ENCODE measurements around the gene PPP1R13B.

The PPP1R13B gene, protein sequence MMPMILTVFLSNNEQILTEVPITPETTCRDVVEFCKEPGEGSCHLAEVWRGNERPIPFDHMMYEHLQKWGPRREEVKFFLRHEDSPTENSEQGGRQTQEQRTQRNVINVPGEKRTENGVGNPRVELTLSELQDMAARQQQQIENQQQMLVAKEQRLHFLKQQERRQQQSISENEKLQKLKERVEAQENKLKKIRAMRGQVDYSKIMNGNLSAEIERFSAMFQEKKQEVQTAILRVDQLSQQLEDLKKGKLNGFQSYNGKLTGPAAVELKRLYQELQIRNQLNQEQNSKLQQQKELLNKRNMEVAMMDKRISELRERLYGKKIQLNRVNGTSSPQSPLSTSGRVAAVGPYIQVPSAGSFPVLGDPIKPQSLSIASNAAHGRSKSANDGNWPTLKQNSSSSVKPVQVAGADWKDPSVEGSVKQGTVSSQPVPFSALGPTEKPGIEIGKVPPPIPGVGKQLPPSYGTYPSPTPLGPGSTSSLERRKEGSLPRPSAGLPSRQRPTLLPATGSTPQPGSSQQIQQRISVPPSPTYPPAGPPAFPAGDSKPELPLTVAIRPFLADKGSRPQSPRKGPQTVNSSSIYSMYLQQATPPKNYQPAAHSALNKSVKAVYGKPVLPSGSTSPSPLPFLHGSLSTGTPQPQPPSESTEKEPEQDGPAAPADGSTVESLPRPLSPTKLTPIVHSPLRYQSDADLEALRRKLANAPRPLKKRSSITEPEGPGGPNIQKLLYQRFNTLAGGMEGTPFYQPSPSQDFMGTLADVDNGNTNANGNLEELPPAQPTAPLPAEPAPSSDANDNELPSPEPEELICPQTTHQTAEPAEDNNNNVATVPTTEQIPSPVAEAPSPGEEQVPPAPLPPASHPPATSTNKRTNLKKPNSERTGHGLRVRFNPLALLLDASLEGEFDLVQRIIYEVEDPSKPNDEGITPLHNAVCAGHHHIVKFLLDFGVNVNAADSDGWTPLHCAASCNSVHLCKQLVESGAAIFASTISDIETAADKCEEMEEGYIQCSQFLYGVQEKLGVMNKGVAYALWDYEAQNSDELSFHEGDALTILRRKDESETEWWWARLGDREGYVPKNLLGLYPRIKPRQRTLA

GRCh38 chr14:103847451-103848174 lies at the start of gene PPP1R13B:
Gene PPP1R13B (minus strand): TSS chr14:103847575. CDS start chr14:103847307, 268 bp downstream.
- DNase-seq (ENCODE audit: low read depth), result peak; percentile 49
- TF ChIP-seq, protein P1, sequence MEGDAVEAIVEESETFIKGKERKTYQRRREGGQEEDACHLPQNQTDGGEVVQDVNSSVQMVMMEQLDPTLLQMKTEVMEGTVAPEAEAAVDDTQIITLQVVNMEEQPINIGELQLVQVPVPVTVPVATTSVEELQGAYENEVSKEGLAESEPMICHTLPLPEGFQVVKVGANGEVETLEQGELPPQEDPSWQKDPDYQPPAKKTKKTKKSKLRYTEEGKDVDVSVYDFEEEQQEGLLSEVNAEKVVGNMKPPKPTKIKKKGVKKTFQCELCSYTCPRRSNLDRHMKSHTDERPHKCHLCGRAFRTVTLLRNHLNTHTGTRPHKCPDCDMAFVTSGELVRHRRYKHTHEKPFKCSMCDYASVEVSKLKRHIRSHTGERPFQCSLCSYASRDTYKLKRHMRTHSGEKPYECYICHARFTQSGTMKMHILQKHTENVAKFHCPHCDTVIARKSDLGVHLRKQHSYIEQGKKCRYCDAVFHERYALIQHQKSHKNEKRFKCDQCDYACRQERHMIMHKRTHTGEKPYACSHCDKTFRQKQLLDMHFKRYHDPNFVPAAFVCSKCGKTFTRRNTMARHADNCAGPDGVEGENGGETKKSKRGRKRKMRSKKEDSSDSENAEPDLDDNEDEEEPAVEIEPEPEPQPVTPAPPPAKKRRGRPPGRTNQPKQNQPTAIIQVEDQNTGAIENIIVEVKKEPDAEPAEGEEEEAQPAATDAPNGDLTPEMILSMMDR (IDR thresholded peaks at IDR 0.05; ENCODE audit: low read depth, low read length, missing control alignments), result no peak
- H3K4me3 ChIP-seq (ENCODE audit: low read depth, low read length), result peak within 1 kb of the TSS; percentile 69

DNA sequence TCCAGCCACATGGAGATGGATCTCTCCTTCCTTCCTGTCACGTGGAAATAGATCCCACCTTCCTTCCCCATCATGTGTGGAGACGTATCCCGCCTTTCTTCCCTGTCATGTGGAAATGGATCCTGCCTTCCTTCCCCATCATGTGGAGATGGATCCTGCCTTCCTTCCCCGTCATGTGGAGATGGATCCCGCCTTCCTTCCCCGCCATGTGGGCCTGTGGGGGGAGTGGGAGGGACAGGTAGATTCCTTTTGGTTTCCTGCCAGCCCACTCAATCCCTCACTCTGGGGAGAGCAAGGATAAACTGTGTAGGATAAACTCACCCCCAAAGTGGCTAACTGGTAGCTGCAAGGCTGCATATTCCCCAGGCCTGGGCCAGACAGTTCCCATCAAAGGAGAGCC lies 49.2 kb upstream of the PPP1R13B start:
- no peak overlapping the region for H3K4me3 ChIP-seq (ENCODE audit: low read depth, low read length)
- TF ChIP-seq, protein P1 (IDR thresholded peaks at IDR 0.05; ENCODE audit: low read depth, low read length, missing control alignments), result no peak
- DNase-seq (ENCODE audit: low read depth), result no peak

- no peak for DNase-seq (ENCODE audit: low read depth)
- TF ChIP-seq, protein P1 (IDR thresholded peaks at IDR 0.05; ENCODE audit: low read depth, low read length, missing control alignments), result no peak
- H3K4me3 ChIP-seq (ENCODE audit: low read depth, low read length), result no peak overlapping the region
These were observed 47.3 kb upstream of the PPP1R13B start for GRCh38 chr14:103894723-103895059.

DNA sequence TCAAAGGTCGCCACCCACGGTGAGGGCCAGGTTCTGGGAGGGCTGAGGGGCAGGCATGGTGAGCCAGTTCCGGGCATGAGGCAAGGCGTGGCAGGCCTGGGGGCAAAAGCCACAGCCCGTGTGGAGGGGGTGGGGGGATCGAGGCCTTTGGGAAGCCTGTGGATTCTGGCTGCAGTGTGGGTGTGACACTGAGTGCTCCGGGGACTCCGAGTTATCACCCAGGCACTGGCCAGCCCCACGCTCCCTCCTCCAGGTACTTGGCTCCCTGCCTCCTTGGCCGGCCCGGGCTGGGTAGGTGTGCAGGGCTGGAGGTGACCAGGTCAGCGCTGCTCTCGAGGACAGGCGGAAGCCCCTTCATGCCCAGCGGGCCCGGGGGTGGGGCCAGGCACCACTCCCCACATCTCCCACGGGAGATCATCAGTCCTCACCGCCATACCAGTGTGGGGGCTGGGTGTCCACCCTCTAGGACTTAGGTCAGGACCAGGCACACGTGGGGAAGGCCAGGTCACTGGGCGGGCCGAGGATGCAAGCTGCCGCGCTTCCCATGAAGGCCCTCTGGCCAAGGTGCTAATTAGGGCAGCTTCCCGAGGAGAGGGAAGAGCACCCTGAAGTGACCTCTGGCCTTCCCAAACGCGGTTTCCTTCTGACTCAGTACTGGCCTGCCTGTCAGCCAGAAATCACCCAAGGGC lies 46.8 kb upstream of the PPP1R13B start:
- DNase-seq (ENCODE audit: low read depth), result no peak
- no peak overlapping the region for H3K4me3 ChIP-seq (ENCODE audit: low read depth, low read length)
- TF ChIP-seq, protein P1 (IDR thresholded peaks at IDR 0.05; ENCODE audit: low read depth, low read length, missing control alignments), result no peak

DNA sequence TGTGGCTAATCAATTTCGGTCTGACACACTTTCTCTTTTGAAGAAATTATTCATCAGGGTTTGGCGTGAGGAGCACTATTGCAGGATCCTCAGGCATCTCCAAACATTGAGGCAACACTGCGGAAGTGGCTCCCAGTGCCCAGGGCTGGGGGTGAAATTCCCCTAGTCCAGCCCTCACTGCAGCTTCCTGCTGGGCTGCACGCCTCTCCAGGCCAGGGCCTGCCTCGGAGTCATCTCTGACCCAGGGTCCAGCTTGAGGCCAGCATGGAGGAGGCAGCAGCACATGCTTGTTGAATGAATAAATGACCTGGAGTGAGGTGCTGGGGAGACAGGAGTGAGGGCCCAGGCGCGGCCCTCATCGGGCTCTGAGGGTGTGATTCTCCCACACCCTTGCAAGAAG lies 44.9 kb upstream of the PPP1R13B start:
- no peak for DNase-seq (ENCODE audit: low read depth)
- H3K4me3 ChIP-seq (ENCODE audit: low read depth, low read length), result no peak overlapping the region
- TF ChIP-seq, protein P1 (IDR thresholded peaks at IDR 0.05; ENCODE audit: low read depth, low read length, missing control alignments), result no peak

GRCh38 chr14:103891667-103892215 lies 44.4 kb upstream of the PPP1R13B start:
- DNase-seq (ENCODE audit: low read depth), result no peak
- H3K4me3 ChIP-seq (ENCODE audit: low read depth, low read length), result no peak overlapping the region
- TF ChIP-seq, protein P1 (IDR thresholded peaks at IDR 0.05; ENCODE audit: low read depth, low read length, missing control alignments), result no peak
